ENCODE results near the gene YIF1B. TPM values are rescaled to one million over a fixed set of nuclear protein-coding genes. Genes with fewer than 3 reads are reported as not detected.
"Not testable (repeated sequence)": the region's sequence is repeated elsewhere in the genome, so short reads cannot be mapped to it uniquely, and the experiment has no call there.

Gene YIF1B
- polyA plus RNA-seq, 3 donors = 26.0 to 33.7 (median 30.8) TPM

DNA sequence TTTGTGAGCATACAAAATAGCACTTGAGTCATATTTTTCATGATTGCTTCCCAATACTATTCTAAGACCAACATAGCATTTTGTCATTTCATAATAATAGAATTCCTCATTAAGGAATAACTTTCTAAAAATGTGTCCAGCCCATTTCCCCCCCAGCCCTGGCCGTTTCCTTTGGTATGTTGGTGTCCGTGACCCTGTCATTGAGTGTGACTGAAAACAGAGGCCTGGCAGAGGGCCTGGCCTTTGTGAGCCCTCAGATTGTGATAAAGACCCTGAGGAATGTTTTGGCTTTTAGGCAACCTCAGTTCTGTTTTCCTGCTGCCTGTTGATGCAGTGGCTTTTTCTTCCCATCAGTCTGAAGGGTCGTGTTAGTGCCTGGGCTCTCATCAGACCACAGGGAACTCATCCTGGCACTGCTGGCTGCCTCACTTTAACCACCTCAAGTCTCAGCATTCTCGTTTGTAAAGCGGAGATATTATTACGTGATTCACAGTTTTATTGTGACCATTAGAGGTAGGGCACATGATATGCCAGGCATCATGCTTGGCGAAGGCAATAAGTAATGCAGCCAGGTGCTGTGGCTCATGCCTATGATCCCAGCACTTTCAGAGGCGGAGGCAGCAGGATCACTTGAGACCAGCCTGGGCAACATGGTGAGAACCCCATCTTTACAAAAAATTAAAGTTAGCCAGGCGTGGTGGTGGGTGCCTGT, 37.6 kb downstream of the YIF1B start:
- no peak for DNase-seq (ENCODE audit: low read depth in 3 of 3, low spot score in 2 of 3)

DNA sequence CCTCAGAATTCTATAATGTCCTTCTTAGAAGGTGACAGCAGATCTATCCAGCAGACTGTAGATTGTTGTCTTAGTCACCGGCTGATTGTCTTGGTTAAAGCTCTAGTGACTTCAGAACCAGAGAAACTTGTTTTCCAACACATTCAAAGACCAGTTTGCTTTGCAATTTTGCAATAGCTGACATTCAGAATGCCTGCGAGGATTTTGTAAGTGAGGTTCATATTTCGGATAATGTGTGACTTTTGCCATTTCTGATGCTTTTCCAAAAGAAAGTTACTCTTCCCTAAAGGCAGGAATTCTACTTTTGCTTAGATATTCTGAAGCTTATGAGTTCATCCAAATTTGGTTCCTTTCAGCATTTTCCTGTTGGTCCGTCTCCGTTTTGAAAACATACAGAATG, 38.2 kb downstream of the YIF1B start:
- DNase-seq (ENCODE audit: low read depth in 3 of 3, low spot score in 2 of 3) = no peak

DNA sequence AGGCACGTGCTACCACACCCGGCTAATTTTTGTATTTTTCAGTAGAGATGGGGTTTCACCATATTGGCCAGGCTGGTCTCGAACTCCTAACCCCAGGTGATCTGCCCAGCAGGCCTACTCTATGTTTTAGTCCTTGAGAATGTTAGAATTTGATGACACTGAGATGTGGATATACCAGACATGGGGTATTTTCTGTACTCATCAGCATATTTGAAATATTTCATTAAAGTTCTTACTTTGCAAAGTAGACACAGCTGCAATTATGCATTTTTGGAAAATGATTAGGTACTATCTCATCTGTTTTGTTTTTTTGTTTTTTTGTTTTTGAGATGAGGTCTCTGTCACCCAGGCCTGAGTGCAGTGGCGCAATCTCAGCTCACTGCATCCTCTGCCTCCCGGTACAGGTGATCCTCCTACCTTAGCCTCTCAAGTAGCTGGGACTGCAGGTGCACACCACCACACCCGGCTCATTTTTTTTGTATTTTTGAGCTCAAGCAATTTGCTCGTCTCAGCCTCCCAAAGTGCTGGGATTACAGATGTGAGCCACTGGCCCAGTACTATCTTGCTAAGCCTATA, 38.7 kb downstream of the YIF1B start:
- no peak for DNase-seq (ENCODE audit: low read depth in 3 of 3, low spot score in 2 of 3)

DNA sequence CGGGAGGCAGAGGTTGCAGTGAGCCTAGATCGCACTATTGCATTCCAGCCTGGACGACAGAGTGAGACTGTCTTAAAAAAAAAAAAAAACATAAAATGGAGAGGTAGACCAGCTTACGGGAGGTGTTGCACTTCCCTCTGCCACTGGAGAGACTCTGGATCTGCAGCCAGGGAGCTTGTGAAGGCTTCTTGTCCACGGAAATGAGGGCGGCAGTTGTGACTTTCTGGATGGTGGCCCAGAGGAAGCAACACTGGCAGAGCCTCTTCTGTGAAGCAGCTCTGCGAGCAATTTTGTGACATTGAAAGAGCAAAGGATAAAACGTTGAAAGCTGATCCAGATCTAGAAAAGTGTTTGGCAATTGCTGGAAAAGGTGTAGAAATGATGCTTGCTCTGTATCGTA, 41.0 kb downstream of the YIF1B start:
- no peak for DNase-seq (ENCODE audit: low read depth in 3 of 3, low spot score in 2 of 3)

DNA sequence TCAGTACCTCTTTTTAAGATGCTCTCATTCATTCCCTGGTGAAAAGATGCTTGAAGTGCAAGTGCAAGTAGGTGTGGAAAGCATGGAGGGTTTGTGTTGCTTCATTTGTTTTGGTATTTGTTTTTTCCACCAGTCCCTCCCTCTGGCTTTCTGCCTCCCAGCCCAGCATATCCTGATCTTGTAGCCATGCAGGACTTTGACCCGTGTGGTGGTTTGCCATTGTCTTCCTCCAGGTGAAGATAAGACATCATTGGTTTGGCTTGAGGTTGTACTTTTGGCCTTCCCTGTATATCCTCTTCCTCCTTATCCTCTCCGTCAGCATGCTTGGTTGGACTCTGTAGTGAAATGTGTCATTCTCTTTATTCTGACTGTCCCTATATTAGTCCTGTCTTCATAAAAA, 42.2 kb downstream of the YIF1B start:
- no peak for DNase-seq (ENCODE audit: low read depth in 3 of 3, low spot score in 2 of 3)

DNA sequence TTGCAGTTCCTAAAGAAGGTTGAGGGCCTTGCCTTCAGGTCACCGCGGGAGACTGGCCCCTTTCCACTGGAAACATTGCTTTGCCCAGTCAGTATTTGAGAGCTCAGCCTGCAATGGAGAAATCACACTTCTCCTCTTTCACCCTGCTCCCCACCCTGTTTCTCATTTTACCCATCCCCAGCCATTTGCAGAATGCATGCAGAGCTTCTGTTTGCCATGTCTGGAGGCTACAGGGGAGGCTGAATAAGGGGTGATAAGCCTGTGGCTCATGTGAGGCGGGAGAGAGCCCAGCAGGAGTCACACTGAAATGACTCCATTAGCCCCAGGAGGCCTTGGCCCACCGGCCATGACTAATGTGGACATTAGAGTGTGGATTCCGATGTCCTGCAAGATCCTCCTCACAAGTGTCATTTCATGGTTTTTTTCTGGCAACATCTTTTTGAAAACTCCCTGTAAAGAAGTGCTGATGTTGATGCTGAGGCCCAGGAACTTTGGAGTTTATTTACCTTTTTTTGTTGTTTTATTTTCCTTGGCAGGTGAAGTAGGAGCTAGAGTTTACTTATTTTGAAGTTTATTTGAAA, 45.1 kb downstream of the YIF1B start:
- no peak for DNase-seq (ENCODE audit: low read depth in 3 of 3, low spot score in 2 of 3)

DNA sequence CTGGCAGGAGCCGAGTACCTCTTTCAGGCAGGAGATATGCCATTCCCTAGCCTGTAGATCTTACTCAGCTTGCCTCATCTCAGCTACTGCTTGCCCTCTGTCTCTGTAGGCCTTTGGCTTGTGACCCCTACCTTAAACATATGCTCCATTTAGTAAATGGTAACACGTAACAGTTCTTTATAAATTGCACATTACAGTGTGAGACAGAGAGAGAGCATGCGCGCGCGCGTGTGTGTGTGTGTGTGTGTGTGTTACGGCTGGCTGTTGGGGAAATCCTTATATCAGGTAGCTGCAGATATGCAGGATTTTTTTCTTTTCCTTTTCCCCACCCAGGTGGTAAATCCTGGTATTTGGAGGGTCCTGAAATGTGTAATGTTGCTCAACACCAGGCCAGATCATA, 47.2 kb downstream of the YIF1B start:
- no peak for DNase-seq (ENCODE audit: low read depth in 3 of 3, low spot score in 2 of 3)

DNA sequence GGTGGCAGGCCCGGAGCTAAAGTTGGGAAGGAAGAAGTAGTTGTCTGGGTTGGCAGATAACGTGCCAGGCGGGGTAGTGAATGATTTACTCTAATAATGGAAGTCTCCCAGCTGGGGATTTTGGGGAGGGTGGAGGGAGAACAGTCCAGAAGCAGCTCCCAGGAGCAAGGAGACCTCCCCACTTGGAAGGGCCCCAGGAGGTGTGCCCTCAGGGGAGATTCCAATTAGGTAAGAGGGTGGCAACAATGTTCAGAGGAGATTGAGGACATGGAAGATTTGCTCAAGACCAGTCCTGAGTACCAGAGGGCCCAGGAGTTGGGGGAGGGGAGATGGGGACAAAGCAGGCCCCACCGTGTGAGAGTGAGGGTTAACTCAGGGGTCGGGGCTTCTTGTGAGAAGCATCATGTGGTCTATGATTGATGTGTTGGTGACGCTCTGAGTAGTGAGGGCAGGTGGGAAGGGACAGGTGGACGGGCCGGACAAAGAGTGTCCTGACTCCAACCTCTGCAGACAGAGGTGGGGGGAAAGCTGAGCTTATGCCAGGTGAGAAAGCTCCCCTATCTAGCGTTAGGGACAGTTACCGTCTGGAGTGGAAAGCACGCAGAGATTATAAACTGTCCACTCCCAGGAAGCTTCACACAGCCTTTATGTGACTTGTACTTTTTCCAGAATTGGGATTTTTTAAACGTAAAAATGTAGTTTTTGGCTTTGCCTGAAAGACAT, 47.8 kb downstream of the YIF1B start:
- no peak for DNase-seq (ENCODE audit: low read depth in 3 of 3, low spot score in 2 of 3)

DNA sequence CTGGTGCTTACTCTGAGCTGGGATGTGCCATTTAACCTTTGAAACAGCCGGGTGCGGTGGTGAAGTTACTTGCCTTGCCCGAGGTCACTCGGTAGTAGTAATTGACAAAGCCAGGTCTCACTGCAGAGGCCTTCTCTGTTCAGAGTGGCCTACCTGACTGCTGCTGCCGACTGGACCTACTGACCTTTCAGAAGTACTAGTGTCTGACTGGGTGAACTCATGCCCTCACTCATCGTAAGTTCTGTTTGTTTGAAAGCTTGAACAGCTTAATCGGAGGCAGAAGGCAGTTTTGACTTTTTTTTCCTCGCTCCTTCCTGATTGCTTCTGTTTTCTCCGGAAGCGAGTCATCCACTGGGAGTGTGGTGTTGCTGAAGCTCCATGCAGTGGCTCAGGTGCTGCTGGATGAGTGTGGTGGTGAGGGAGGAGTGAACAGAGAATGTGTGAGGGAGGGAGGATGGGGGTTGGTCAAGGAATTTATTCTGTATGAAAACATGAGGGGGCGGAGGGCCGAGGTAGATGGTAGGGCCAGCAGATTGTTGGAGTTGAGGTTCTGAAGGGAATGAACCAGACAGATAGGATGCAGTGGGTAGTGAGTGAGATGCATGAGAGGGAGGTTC, 48.7 kb downstream of the YIF1B start:
- DNase-seq (ENCODE audit: low read depth in 3 of 3, low spot score in 2 of 3) = no peak

DNA sequence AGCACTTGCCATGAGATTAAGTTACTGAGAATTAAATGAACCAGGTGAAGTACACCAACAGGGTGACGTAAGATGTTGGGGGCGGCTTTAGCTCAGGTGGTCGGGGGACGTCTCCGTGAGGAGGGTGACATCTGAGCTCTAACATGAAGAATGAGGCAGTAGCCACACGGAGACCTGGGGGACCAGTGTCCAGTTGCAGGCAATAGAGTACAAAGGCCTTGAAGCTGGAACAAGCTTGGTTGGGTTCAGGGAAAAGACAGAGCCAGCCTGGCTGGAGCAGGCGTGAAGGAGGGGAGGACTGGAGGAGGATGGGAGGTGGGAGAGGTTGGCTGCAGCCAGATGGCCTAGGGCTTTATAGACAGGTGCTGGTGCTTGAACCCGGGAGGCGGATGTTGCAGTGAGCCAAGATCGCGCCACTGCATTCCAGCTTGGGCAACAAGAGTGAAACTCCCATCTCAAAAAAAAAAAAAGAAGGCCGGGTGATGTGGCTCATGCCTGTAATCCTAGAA, 49.8 kb downstream of the YIF1B start:
- no peak for DNase-seq (ENCODE audit: low read depth in 3 of 3, low spot score in 2 of 3)

DNA sequence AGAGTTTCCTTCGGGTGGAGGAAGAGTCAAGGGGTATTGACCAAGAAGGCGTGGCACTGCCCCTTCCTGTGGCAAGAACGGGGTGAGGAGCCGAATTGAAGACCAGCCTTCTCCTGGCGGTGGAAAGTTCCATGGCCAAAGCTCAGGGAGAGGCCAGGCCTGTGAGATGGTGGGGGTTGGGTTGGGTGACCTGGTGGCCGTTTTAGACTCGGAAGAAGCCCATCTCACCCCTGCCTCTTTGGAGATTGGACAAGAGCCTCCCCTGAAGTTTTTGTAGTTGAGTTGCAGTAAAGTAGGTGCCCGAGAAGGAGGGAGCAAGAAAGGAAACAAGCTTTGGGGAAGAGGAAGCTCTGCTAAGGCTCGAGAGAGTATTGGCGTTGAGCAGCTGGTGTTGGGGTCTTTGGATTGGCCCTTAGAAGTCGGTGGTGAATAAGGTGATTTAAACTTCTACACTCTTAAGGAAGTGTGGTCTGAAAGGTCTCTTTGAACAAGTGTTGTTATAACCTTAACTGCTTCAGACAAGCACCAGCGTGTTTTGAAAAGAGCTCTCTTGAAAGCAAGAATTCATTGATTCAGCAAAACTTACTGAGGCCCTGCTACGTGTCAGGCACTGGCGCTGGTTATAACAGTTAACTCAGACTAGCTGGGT, 50.4 kb downstream of the YIF1B start:
- no peak for DNase-seq (ENCODE audit: low read depth in 3 of 3, low spot score in 2 of 3)

DNA sequence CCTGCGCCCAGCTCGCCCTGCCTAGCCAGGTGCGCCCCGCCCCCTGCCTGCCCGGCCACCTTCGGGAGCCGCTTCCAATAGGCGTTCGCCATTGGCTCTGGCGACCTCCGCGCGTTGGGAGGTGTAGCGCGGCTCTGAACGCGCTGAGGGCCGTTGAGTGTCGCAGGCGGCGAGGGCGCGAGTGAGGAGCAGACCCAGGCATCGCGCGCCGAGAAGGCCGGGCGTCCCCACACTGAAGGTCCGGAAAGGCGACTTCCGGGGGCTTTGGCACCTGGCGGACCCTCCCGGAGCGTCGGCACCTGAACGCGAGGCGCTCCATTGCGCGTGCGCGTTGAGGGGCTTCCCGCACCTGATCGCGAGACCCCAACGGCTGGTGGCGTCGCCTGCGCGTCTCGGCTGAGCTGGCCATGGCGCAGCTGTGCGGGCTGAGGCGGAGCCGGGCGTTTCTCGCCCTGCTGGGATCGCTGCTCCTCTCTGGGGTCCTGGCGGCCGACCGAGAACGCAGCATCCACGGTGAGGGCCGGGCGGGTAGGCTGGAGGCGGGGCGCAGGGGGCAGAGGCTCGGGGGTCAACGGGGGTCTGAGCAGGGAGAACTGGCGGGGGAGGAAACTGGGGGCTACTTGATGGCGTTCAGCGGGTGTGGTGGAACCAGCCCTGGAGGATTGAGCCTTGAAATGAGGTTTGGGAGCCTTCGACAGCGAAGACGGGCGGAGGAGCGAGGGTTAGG, 51.1 kb downstream of the YIF1B start, which contains the start of gene SPINT2:
SPINT2 (plus strand) TSS at position 88 of the 727 bp plus-strand sequence; CDS start at position 408, 320 bp downstream.
- no peak for DNase-seq (ENCODE audit: low read depth in 3 of 3, low spot score in 2 of 3)

DNA sequence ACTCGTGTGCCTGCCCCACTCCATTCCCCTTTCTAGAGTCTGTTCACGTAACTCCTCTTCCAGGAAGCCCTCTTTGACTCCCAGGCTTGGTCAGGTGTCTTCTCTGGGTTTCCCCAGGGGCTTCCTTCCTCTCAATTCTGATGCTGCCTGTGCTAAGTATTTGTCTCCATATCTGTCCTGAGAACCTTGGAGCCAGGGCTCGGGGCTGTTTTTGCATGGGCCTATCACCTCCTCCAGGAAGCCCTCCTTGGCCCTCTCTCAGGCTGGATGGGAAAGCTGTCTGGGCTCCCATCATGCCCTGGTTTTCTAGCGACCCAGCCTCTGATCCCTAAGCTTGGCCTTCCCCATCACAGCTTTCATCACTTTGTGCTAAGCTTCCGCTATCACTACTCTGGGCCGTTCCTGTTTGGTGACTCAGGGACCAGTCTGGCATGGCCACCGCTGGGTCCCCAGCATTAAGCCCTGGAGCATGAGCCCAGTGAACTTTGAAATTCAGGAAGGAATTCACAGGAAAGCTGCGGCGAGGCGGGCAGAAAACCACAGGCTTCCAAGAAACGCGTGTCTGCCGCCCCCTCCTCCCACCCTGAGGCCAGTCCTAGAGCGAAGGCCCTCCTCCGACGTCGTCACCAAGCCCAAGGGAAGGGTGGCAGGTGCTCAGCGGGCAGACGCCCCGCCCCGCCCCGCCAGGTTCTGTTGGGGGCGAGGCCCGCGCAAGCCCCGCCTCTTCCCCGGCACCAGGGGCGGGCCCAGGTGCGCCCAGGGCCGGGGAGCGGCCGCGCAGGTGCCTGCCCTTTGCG, 51.9 kb downstream of the YIF1B start:
- DNase-seq (ENCODE audit: low read depth in 3 of 3, low spot score in 2 of 3) = no peak

DNA sequence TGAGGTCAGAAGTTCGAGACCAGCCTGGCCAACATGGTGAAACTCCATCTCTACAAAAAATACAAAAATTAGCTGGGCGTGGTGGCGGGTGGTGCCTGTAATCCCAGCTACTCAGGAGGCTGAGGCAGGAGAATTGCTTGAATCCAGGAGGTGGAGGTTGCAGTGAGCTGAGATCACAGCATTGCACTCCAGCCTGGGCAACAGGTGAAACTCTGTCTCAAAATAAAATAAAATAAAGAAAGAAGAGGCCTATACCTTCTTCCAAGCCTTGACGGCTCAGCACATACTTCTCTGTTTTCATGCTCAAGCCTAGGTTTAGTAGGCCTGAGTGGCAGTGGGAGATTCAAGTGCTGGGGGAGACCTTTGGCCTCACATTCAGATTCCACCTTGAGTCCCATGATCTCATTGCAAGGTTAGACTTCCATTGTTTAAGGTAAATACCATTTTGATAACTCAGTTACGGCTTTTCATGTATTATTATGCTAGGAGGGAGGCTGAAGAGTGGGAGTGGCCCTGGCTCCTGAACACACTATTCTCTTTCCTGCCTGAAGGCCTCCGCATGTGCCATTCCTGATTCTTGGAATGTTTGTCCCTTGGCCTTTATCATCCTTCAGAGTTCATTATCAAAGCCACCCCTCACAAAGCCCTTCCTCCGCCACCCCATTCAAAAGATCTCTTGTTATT, 53.0 kb downstream of the YIF1B start:
- DNase-seq (ENCODE audit: low read depth in 3 of 3, low spot score in 2 of 3) = no peak

DNA sequence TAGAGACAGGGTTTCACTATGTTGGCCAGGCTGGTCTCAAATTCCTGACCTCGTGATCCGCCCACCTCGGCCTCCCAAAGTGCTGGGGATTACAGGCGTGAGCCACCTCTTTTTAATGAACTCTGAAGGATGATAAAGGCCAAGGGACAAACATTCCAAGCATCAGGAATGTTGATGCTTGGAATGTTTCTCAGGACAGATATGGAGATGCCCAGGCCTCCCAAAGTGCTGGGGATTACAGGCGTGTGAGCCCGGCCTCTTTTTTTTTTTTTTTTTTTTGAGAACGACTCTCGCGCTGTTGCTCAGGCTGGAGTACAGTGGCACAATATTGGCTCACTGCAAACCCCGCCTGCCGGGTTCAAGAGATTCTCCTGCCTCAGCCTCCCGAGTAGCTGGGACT, 53.8 kb downstream of the YIF1B start:
- DNase-seq (ENCODE audit: low read depth in 3 of 3, low spot score in 2 of 3) = not testable (repeated sequence)

DNA sequence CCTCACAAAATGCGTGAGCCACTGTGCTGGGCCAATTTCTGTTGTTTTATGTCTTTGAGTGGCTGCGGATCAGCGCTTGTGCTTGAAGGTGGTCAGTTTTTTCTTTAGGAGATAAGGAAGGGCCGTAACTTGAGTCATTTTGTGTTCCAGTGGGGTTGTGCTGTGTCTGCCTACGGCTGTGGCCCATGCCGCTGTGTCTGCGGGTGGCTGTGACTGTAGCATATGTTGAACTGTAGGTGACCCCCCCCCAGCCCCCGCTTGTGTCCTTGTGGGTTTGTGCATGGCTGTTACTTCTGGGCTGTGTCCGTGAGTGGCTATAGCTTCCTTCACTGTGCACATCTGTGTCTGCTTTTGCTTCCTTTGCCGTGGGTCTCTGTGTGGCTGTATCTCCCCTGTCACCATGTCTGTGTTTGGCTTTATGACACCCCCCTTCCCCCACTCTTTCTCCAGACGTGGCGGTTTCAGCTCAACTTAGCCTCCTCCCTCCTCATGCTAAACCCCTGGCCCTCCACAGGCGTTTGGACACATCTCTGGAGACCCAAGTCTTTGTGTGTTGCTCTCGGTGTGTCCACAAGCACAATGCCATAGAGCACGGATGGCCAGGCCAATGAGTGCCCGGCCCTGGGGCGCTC, 60.2 kb downstream of the YIF1B start:
- no peak for DNase-seq (ENCODE audit: low read depth in 3 of 3, low spot score in 2 of 3)

DNA sequence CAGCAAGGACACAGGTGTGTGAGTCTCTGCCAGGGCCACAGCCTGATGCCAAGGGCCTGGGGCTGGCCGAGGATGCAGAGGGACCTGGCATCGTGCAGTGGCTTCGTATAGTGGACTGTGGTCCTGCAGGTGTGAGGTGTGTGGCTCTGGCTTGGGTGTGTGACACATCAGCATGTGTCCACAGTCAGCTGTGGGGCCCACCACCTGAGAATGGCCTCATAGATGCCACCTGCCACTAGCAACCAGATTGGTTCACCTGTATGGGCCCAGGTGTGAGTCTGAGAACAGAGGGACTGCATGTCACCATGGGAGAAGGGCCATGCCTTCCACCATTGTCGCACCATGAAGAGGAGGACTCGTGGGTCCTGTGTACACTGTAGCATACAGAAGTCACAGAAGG, 62.0 kb downstream of the YIF1B start:
- no peak for DNase-seq (ENCODE audit: low read depth in 3 of 3, low spot score in 2 of 3)
